ENCODE data around the gene VSIG8.

Gene VSIG8

GRCh38 chr1:159881622-159882526 is 19.4 kb upstream of the VSIG8 start:
- peak; percentile 47 for DNase-seq

- DNase-seq: no peak
These were observed 18.0 kb upstream of the VSIG8 start for GRCh38 chr1:159880430-159880829.

- no peak for DNase-seq
These were observed 17.5 kb upstream of the VSIG8 start for GRCh38 chr1:159879977-159880376.

DNA sequence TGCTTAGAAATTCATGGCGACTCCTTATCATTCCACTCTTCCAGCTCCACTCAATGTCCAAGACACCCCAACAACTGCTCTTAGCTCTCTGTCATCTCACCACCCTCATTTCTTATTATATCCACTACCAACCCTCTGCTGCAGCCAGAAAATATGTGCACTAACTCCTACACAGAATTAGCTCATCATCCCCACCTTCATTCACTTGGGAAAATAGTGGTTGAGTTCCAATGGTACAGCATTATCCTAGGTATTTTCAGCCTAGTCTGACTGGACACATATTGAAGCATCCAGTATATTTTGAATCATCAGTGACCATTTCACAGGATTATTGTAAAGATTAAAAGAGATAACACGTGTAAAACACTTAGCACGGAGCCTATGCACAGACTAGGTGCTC is 16.7 kb upstream of the VSIG8 start:
- DNase-seq: no peak

DNA sequence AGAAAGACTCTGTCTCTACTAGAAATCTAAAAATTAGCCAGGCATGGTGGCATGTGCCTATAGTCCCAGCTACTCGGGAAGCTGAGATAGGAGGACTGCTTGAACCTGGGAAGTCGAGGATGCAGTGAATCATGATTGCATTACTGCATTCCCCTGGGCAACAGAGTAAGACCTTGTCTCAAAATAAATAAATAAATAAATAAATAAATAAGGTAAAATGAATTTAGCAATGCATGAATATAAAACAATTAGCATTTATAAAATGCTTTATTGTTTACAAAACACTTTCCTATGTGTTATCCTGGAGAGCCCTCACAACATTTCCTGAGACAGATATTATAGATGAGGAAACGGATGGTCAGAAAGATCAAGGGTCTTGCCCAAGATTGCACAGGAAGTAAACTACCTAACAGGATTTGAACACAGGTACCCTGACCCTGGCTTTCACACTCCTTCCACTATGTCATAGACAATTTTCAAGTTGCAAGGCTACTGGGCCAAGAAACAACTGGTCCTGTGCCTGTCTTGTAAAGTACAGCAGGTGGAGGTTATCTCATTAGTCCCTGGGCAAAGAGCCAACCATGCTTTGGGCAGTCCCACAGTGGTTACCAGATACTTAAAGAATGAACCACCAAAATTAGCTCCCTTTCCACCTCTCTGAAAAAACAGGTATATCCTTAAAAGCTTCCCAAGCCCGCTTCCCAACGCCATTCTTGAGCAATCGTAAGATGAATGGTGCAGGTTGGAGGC is 15.4 kb upstream of the VSIG8 start:
- DNase-seq: no peak

DNA sequence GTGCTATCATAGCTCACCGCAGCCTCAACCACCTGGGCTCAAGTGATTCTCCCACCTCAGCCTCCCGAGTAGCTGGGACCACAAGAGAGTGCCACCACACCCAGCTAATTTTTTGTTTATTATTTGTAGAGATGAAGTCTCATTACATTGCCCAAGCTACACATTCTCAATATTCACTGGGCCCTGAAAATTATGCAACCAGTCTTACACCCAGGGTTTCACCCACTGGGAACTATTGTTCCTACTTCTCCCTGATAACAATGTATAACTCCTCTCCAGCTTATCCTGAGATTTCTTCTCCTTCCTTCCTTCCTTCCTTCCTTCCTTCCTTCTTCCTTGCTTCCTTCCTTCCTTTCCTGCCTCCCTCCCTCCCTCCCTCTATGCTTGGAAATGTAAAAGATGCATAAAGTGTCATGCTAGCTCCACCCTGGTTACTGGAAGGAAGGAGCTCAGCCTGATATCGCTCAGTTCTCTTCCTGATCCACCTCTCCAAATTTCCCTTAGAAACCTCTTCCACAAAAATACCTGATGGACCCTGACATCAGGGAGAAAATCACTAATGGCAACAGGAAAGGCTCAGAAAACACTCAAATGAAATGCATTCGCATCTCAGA is 11.2 kb upstream of the VSIG8 start:
- DNase-seq: no peak

DNA sequence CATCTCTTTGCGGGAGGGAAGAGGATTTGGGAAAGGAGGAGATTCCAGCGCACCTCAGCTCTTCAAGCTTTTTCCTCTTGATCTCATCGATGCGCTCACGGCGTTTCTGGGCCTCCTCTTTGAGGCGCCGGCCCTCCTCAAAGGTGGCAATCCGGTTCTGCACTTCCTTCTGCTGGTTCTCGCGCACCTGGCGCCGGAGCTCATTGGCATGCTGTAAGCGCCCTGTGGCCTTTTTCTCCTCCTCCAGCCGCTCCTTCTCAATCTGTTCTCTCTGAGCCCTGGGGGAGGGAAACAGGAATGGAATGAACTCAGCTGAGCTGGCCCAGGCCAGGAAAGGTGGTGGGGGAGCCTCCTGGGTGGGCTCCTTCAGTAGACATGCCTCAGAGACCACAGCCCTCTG is 10.4 kb upstream of the VSIG8 start:
- DNase-seq: no peak

DNA sequence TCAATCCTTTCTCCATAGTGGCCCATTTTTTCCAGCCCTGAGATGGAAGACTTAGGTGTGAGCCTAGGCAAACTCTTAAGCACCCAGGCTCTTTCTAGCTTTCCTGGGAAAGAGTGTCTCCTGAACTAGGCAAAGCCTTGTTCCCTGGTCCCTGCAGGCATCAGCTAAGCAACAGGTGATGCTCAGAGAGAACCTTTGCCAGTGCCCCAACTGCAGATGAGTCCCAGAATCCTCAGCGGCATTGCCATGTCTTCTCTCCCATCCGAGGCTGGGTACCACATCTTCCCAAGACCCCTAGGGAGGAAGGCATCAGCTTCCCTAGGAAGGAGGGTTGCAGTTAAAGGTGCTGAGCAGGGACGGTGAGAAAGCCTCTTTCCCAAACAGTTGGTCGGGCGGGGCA is 8.2 kb upstream of the VSIG8 start:
- DNase-seq: no peak

DNA sequence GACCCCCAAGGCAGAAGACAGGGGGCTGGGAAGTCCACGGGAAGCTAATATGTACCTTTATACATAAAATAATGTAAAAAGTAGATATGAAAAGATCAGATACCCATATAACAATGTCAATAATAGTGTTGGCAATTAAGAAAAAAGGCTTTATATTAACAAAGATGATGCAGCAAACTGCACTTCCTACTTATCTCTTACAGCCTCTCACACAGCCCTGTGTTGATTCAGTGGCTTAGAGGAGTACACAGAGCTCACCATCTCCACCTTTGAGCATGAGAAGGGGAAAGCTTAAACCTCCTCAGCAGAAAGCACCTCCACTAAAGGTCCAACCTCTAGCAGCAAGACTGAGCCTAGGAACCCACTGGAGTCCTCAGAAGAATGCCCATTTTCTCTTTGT is 7.2 kb upstream of the VSIG8 start:
- no peak for DNase-seq

DNA sequence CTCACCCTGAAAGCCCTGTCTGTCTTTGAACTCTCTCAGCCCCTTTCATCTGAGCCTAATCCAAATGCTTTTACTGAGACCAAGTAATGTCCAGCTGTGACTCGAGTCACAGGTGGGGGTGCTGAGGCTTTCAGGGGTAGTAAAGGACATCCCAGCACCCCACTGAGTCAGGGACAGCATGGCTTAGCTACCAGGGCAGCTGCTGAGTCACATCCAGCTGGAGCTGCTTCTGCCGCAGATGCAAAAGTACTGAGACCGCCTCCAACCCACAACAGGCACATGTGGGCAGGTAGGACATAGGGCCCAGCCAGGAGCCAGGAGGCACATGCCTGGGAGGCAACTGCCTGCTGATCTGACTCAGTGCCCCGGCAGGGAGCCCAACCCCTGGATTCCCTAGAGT is 6.7 kb upstream of the VSIG8 start:
- no peak for DNase-seq

- no peak for DNase-seq
These were observed 6.3 kb upstream of the VSIG8 start for GRCh38 chr1:159868766-159869165.

GRCh38 chr1:159867664-159868026 is 5.2 kb upstream of the VSIG8 start:
- DNase-seq: peak; percentile 90

- no peak for DNase-seq
These were observed 4.6 kb upstream of the VSIG8 start for GRCh38 chr1:159866905-159867663.

DNA sequence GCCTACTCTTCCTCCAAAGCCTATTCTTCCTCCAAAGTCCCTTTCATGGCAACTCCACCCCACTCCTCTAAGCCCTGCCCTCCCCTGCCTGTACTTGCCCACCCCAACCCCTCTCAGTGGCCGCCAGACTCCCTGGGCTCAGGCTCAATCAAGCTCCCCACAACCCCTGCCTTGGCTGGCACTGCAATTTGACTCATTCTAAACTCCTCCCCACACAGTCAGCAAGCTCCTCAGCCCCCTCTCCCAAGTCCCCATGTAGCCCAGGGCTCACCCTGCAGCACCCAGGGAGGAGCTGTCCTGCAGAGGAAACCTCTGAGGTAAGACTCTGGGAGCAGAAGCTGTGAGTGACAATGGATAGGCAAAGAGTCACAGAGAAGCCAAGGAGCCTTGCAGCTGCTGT is 3.6 kb upstream of the VSIG8 start:
- DNase-seq: no peak

DNA sequence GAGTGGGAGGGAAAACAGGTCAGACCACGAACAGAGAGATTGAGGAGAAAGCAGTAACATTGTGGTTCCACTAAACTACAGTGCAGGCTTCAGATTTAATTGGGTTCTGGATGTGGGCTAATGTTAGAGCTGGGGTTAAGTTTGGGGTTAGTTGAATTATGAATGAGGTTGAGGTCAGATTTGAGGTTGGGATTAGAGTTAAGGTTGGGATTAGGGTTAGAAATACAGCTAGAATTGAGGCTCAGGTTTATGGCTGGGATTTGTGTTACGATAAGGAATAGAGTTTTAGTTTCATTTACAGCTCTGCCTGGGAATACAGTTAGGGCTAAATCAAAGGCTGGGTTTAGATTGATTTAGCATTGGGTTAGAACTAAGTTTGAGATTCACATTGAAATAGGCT is 1.8 kb upstream of the VSIG8 start:
- DNase-seq: no peak

GRCh38 chr1:159862031-159862430 is 426 bp downstream of the VSIG8 start:
- DNase-seq: no peak

GRCh38 chr1:159861218-159861617 is 1.2 kb downstream of the VSIG8 start:
- no peak for DNase-seq

- no peak for DNase-seq
These were observed 2.0 kb downstream of the VSIG8 start for GRCh38 chr1:159860456-159860855.

DNA sequence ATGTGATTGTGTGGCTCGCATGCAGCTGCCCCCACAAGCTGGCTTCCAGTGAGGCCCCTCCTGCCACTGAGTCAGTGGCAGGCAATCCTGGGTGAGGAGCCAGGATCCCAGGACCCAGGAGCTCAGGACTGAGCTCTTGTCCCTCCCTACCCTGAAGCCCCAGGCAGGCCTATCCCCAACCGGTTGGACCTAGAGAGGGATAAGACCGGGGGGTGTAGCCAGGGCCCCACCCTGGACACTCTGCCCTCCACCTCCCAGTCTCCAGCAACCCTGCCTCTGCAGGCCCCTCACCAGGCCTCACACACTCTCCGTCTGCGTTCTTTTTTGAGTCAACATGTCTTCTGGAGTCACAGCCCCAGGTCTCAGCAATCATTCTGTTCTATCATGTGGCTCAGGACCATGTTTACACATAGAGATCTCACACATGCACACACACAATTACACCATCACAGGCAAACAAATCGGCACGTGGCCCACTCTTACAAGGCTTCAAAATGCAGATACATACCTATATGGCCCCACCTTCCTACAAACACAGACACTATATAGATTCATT is 2.6 kb downstream of the VSIG8 start:
- DNase-seq: no peak

DNA sequence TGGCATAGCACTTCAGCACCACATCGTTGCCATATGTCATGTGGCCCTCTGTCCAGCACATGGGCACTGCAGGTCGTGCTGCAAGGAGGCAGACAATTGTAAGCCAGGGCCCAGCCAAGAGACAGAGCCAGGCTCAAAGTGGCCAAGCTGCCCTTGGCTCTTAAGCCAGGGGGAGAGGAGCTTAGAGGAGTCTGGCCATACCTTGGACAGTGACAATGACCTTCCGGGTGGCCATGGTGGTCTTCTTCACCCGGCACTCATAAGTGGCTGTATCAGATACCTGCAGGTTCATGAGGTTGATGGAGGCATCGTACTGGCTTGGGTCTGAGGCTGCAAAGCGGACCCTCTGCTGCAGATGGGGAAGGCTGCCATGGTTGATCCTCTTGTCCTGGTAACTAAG is 4.6 kb downstream of the VSIG8 start:
- no peak for DNase-seq

GRCh38 chr1:159856576-159856975 is 5.9 kb downstream of the VSIG8 start:
- no peak for DNase-seq

DNA sequence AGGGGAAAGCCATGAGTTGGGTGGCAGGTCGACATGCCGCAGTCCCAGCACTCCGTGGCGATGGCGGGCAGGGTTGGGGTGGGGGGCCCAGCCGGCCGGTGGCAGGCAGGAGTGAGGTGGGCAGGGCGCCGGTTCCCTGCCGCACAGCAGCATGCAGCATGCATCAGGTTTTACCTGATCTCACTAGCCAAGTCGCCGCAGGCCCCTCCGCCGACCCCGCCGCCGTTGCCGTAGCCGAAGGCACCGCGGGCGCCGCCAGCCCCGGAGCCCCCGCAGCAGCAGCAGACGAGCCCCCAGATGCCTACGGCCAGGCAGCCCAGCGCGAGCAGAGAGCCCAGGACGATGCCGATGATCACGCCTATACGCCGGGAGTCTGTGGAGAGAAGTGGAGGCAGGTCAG is 6.7 kb downstream of the VSIG8 start:
- DNase-seq: no peak

DNA sequence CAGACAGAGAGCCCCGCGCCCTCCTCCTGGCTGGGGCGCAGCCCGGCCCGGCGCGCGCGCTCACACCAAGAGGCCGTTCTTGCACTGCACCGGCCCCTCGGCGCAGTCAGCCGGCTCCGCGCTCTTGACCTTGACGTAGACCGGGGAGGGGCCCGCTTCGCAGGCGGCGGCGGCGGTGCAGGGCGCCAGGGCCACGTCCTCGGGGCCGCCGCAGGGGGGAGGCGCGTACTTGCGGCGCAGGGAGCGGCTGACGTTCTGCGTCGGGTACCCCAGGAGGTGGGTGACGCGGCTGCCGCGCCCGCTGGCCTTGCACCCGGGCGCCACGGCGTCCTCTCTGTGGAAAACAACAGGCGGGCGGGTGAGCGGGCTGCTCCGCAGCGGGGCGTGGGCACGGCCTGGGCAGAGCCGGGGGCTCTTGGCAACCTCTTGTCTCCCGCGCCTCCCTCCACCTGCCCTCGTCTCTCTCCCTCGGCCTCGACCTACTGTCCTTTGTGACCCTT is 7.7 kb downstream of the VSIG8 start:
- peak; percentile 70 for DNase-seq

Measured in NCI-H526 treated with DMSO at 0.1 percent for 48 hours (cell line).